Ramos (cell line): ENCODE data around the gene CD2AP.

Experiments
- in situ Hi-C: fragments of 300-500 bp; cut with MboI; formaldehyde crosslinking; loops from one replicate; pipeline ENCODE4 v1.14.3; 2022; ENCODE audit warnings: low sequenced_read_pairs; ENCODE audit not compliant: unreplicated experiment

Gene CD2AP

GRCh38 chr6:47669684-47670513 lies 192.3 kb downstream of the CD2AP start:
- in situ Hi-C loops: no loop called here

DNA sequence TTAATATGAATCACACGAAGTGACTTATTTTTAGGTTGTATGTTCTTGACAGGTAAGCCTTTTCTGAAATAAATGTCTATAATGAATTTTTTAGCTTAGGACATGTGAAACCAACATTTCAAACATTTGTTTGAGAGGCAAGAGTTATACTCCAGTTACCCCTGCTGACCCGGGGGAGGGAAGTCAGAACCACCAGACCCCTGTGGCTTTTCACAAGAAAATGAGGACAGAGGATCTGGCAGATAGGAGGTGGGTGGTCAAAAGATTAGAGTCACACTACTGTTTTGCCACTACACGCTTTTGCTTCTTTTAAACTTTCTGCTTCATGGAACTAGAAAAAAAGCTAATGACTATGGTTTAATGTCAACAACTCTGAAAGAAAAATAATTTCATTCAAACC lies 193.3 kb downstream of the CD2AP start:
- in situ Hi-C loops: no loop called here

DNA sequence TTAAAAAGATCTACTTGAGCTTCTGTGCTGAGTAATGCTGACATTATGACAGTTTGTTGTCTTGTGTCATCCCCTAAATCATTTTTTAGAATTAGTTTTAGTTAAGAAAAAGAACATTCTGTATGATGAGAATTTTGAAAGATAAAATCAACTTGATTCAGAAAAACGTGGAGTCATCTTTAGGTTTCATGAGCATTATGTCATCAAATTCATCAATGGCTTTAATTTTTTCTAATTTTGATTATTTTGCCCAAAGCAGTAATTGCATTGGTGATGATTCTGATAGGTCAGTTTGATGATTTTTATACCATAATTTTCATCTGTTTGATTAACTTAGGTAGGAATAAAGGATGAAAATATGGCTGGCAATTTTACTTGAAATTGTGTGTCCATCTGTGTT lies 194.2 kb downstream of the CD2AP start:
- in situ Hi-C loops: no loop called here

DNA sequence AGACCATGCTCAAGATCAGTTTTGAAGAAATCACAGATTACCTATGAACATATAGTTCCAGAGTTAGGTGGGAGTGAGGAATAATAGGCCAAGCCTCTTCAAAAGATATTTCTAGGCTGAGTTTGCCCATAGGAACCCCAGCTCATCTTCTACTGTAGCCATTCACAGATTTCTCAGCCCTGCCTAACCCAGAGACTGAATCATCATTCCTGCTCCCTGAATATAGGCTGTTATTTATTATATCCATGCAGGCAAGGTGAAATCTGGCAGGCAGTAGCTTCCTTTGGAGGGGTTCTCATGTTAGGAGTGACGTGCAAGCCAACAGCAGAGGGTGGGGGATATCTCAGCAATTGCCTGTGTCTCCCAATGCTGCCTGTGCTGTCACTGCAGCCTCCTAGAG lies 195.2 kb downstream of the CD2AP start:
- in situ Hi-C loops: no loop called here

- in situ Hi-C loops: no loop called here
These were observed 197.1 kb downstream of the CD2AP start for GRCh38 chr6:47674673-47675072.
